Fibroblast of peridontal ligament (primary cell): ENCODE data around the gene RO60.

Source experiments
- DNase-seq: peaks from one replicate; pipeline ENCODE4 v3.0.0-alpha.2; 2010; ENCODE audit errors: extremely low read depth

RO60 gene

DNA sequence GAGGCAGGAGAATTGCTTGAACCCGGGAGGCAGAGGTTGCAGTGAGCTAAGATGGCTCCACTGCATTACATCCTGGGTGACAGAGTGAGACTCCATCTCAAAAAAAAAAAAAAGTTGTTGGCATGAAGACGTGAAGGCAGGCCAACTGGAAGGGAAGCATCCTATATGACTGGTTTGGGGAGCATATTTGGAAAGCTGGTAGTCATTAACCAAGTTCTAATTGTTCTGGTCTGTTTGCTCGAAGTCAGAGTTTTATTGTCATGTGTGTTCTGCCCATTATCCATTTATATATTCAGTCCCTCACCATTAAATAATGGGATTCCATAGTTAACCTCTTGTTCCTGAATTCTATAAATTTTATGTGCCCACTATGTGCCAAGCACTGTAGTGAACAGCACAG lies 49.1 kb downstream of the RO60 start:
- no peak for DNase-seq
